Activated B cell treated with CpG ODN at 0.5 μM for 24 hours (primary cell): Measurements from ENCODE around the gene ANKRD11. TPM values are rescaled to one million over a fixed set of nuclear protein-coding genes. Genes with fewer than 3 reads are reported as not detected.

ENCODE experiments used
- ATAC-seq: fragments of 200-7000 bp; cut with Tn5 transposase; one replicate; pipeline ENCODE4 v1.10.0; 2021; ENCODE audit warnings: low read depth, mild to moderate bottlenecking, moderate library complexity
- CTCF ChIA-PET: fragments of 350-600 bp; sonication (Branson Sonifier 250); formaldehyde crosslinking; loops from one replicate; lab custom pipeline; 2021; ENCODE audit warnings: antibody characterized with exemption; lab: Charles Lee
- POLR2A ChIA-PET: fragments of 350-600 bp; sonication (Branson Sonifier 250); formaldehyde crosslinking; loops from one replicate; lab custom pipeline; 2021; ENCODE audit warnings: antibody characterized with exemption; lab: Charles Lee
- DNase-seq: peaks from one replicate; pipeline ENCODE4 v3.0.0; 2022
- H3K27ac Mint-ChIP-seq: one replicate; pipeline ENCODE4 v1.8.0; 2020; ENCODE audit warnings: mixed read lengths
- H3K27me3 Mint-ChIP-seq: one replicate; pipeline ENCODE4 v1.8.0; 2021; ENCODE audit warnings: mixed read lengths
- H3K36me3 Mint-ChIP-seq: one replicate; pipeline ENCODE4 v1.8.0; 2021; ENCODE audit warnings: low read depth, mixed read lengths
- H3K4me1 Mint-ChIP-seq: one replicate; pipeline ENCODE4 v1.8.0; 2021; ENCODE audit warnings: mixed read lengths
- H3K4me3 Mint-ChIP-seq: one replicate; pipeline ENCODE4 v1.8.0; 2020; ENCODE audit warnings: mild to moderate bottlenecking, mixed read lengths
- H3K9me3 Mint-ChIP-seq: one replicate; pipeline ENCODE4 v1.8.0; 2020; ENCODE audit warnings: mixed read lengths
- intact Hi-C: fragments of 100-400 bp; cut with micrococcal nuclease; formaldehyde crosslinking; loops from one replicate; pipeline ENCODE4 v1.15.1; 2024
- total RNA-seq: library from RNA; stranded (reverse); gene quantifications from 2 replicates; pipeline ENCODE4 v1.2.3, GENCODE V29; 2022
- TF ChIP-seq, protein P1 (sequence below): fragments of 200-600 bp; IDR thresholded peaks from one replicate; pipeline ENCODE4 v1.8.0; 2022; ENCODE audit warnings: antibody characterized with exemption, mild to moderate bottlenecking

ANKRD11 gene
- total RNA-seq, 1 donor from 2014 or later: 243 TPM

- H3K4me1 Mint-ChIP-seq: peaks cover 75% of the 10 kb centered on the region
- CTCF ChIA-PET: no interaction called here
- H3K9me3 Mint-ChIP-seq: no peaks in the 10 kb centered on the region
- H3K36me3 Mint-ChIP-seq: peaks cover 29% of the 10 kb centered on the region
- H3K27ac Mint-ChIP-seq: peak overlapping the region; percentile 8
- ATAC-seq (peak; percentile 53), DNase-seq (no peak)
- H3K4me3 Mint-ChIP-seq: peak overlapping the region; percentile 2
- TF ChIP-seq, protein P1, sequence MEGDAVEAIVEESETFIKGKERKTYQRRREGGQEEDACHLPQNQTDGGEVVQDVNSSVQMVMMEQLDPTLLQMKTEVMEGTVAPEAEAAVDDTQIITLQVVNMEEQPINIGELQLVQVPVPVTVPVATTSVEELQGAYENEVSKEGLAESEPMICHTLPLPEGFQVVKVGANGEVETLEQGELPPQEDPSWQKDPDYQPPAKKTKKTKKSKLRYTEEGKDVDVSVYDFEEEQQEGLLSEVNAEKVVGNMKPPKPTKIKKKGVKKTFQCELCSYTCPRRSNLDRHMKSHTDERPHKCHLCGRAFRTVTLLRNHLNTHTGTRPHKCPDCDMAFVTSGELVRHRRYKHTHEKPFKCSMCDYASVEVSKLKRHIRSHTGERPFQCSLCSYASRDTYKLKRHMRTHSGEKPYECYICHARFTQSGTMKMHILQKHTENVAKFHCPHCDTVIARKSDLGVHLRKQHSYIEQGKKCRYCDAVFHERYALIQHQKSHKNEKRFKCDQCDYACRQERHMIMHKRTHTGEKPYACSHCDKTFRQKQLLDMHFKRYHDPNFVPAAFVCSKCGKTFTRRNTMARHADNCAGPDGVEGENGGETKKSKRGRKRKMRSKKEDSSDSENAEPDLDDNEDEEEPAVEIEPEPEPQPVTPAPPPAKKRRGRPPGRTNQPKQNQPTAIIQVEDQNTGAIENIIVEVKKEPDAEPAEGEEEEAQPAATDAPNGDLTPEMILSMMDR: no peak
- intact Hi-C loops: loop anchor here (5.0 kb wide), 1 partner anchor 36 kb away; no protein-coding TSS in a partner anchor
- POLR2A ChIA-PET: interaction anchor here (0.7 kb wide), 1 partner anchor 10 kb away, joined by 3 read pairs; no protein-coding TSS in a partner anchor
- no peaks in the 10 kb centered on the region for H3K27me3 Mint-ChIP-seq
Observed at GRCh38 chr16:89325861-89326471, 164.4 kb downstream of the ANKRD11 start.

GRCh38 chr16:89324056-89325010 is 166.0 kb downstream of the ANKRD11 start:
- DNase-seq (no peak), ATAC-seq (no peak)
- POLR2A ChIA-PET: interaction anchor here (0.6 kb wide), 1 partner anchor 544 kb away, joined by 4 read pairs; no protein-coding TSS in a partner anchor
- CTCF ChIA-PET: interaction anchor here (1.1 kb wide), 1 partner anchor 184 kb away, joined by 3 read pairs; no protein-coding TSS in a partner anchor
- Mint-ChIP-seq H3K27ac (no peak overlapping the region), H3K27me3 (no peaks in the 10 kb centered on the region), H3K36me3 (peaks cover 29% of the 10 kb centered on the region), H3K4me1 (peaks cover 81% of the 10 kb centered on the region), H3K9me3 (no peaks in the 10 kb centered on the region), H3K4me3 (peak overlapping the region; percentile 19)
- intact Hi-C loops: loop anchor here (5.0 kb wide), 2 partner anchors 38 to 183 kb away; partner anchors contain the start of gene SPG7
- TF ChIP-seq, protein P1: no peak

GRCh38 chr16:89323120-89323960 is 167.0 kb downstream of the ANKRD11 start:
- DNase-seq (no peak), ATAC-seq (no peak)
- intact Hi-C loops: loop anchor here (5.0 kb wide), 1 partner anchor 184 kb away; the partner anchor contains the start of gene SPG7
- Mint-ChIP-seq H3K4me1 (peaks cover 86% of the 10 kb centered on the region), H3K4me3 (no peak overlapping the region), H3K27me3 (no peaks in the 10 kb centered on the region), H3K36me3 (peaks cover 30% of the 10 kb centered on the region), H3K9me3 (no peaks in the 10 kb centered on the region), H3K27ac (no peak overlapping the region)
- TF ChIP-seq, protein P1: no peak
- ChIA-PET POLR2A (interaction anchor here (0.6 to 1.5 kb wide), 2 partner anchors 168 to 879 kb away, joined by 3 to 5 read pairs; no protein-coding TSS in a partner anchor), CTCF (interaction anchor here (1.1 kb wide), 1 partner anchor 185 kb away, joined by 3 read pairs; no protein-coding TSS in a partner anchor)

DNA sequence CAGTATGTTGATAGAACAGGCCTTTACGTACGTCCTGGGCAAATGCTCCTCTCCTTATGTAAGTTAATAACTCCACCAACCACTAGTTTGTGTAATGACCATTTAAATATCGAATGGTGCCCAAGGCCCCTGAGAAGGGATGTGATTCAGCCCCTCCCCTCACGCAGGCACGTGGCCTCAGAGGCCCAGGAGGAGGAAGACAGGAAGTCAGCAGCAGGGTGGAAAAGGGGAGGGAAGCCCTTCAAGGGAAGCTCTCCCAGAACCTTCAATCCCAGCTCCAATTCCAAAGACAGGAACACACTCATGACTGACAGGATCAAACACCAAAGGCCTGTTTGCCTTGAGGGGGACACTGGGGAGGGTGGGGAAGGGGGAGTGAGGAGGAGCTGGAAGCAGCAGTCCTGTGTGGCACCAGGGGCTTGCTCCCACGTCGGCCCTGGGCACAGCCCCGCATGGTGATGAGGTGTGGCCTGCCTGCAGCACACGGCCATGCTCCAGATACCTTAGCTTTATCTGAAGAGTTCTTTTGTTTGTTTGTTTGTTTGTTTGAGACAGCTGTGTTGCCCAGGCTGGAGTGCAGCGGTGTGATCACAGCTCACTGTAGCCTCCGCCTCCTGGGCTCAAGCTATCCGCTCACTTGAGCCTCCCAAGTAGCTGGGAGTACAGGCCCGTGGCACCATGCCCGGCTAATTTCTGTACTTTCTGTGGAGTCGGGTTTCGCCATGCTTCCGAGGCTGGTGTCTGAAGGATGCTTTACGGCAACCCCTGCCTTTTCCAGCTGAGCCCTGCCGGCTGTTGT is 167.8 kb downstream of the ANKRD11 start:
- H3K27me3 Mint-ChIP-seq: no peaks in the 10 kb centered on the region
- TF ChIP-seq, protein P1: no peak
- no peak for ATAC-seq

More for the DNA sequence above, 167.8 kb downstream of the ANKRD11 start:
- intact Hi-C loops: loop anchor here (5.0 kb wide), 1 partner anchor 185 kb away; the partner anchor contains the start of gene SPG7
- no peak for DNase-seq
- ChIA-PET CTCF (no interaction called here), POLR2A (interaction anchor here (1.5 kb wide), 1 partner anchor 168 kb away, joined by 5 read pairs; no protein-coding TSS in a partner anchor)
- Mint-ChIP-seq H3K9me3 (no peaks in the 10 kb centered on the region), H3K27ac (peak overlapping the region; percentile 30), H3K4me3 (no peak overlapping the region), H3K4me1 (peaks cover 89% of the 10 kb centered on the region), H3K36me3 (peaks cover 23% of the 10 kb centered on the region)
